Measurements from ENCODE around the gene OPCML.

OPCML gene

DNA sequence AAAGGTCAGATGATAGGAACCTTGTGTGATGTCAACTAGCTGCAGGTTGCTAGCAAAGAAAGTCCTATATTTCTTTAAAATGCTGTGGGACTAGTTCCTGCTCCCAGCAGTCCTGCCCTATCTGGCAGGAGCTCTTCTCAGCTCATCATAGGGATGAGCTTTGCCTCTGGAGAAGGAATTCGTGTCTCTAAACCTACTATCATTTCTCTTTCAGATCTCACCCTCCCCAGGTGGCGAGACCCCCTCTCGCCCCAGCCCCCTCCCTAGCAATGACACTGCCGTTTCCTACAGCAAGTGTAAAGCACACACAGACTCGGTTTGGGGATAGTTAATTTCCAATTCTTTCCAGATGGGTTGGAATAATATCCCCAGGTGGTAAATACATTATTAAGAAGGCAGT, 533.3 kb downstream of the OPCML start:
- Mint-ChIP-seq H3K4me1 (no peaks in the 10 kb centered on the region), H3K9me3 (no peaks in the 10 kb centered on the region), H3K27ac (no peak overlapping the region), H3K36me3 (no peaks in the 10 kb centered on the region), H3K4me3 (no peak overlapping the region)
- DNase-seq (ENCODE audit: low spot score in 2 of 2): no peak
- ATAC-seq: no peak

DNA sequence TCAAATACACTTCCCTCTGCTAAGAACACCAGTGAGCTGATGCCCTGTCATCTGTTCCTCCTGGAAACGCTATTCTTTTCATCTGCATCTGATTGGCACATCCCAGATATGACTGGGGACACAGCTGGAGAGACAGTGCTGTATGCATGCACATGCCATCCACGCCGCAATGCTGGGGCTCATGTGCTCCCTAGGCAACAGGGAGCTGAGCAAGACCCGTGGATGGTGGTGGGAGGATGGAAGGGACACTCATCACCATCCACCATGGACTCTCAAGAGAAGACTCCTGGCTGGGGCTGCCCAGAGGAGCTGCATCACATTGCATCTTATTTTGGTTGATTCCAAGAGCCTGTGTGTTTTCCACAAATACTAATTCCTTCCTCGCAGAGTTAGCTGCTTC, 534.9 kb downstream of the OPCML start:
- H3K9me3 Mint-ChIP-seq: no peaks in the 10 kb centered on the region
- no peak overlapping the region for H3K27ac Mint-ChIP-seq
- no peak overlapping the region for H3K4me3 Mint-ChIP-seq
- H3K36me3 Mint-ChIP-seq: no peaks in the 10 kb centered on the region
- DNase-seq (ENCODE audit: low spot score in 2 of 2): no peak
- no peak for ATAC-seq
- H3K4me1 Mint-ChIP-seq: no peaks in the 10 kb centered on the region

DNA sequence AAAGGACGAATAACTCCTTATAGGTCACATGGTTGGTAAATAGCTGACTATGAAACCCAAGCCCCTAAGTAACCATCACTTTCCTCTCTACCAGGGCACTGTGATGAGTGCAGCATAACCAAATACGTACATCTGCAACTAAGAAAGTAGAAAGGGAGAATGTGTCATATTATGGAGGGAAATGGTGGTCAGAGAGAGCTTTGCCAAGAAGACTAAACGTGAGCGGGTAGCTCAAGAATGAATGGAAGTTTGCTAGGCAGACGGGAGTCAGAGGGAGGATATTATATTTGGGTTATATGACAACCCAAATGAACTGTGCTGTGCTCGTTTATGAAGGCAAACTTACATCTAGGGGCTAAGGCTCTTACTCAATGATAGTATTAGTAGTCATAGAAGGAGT, 537.3 kb downstream of the OPCML start:
- Mint-ChIP-seq H3K36me3 (no peaks in the 10 kb centered on the region), H3K9me3 (no peaks in the 10 kb centered on the region), H3K4me3 (no peak overlapping the region), H3K4me1 (no peaks in the 10 kb centered on the region), H3K27ac (no peak overlapping the region)
- DNase-seq (ENCODE audit: low spot score in 2 of 2) (no peak), ATAC-seq (no peak)

DNA sequence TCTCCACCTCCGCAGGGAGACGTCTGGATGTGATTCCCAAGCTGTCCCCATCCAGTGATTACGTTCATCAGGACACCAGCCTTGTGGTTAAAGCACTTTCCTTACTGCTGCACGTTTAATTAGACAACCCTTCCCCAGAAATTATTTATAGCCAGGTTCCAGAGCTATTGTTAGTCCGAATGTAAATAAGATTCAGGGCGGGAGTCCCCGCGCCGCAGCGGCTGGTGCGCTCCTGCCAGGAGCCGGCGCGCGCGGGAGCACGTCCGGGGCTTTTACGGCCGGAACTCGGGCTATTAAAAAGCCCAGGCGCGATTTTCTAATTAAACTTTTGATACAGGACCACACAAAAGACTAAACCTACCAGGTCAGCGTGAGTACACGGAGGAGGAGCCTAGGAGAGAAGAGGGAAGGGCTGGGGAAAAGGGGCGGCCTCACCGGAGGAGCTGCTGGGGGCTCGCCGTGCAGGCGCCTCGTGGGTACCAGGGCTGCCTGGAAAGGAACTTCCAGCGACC, 538.3 kb downstream of the OPCML start:
- H3K4me1 Mint-ChIP-seq: no peaks in the 10 kb centered on the region
- no peak for ATAC-seq

DNA sequence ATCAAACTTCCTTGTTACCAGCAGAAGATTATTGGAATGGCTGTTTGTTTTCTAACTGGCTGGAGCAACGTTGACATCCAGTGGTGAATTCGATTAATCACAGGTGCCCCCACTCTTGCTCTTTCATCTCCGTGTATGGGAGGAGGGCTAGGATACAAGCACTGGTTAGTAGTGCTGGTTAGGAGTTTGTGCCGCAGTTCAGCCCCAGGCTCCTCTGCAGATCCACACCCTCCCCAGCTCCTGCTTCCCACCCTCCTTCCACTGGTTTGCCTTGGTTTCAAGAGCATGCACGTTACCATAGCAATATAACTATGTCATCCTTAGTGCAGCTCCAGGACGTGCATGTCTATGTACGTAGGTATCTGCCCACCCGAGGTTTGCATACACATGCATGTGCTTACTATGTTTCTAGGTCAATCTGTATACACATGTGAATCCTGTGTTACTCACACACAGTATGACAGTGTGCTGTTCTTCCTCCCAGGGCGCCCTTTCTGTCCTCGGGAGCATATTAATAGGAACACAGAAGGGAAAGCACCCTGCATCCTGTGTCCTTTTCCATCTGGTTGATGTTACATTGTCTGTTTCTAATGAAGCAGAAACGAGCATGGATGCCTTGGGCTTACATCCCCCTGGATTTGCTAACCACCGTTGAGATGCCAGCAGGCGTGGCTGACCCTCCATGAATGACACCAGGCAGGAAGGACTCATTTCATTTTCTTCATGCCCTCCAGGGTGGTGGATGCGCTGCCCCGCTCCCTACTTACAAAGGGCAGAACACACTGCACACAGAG, 539.3 kb downstream of the OPCML start:
- Mint-ChIP-seq H3K9me3 (peaks cover 3% of the 10 kb centered on the region), H3K4me1 (no peaks in the 10 kb centered on the region), H3K4me3 (no peak overlapping the region), H3K27ac (no peak overlapping the region), H3K36me3 (no peaks in the 10 kb centered on the region)
- no peak for ATAC-seq
- no peak for DNase-seq (ENCODE audit: low spot score in 2 of 2)

More for the DNA sequence above, 538.3 kb downstream of the OPCML start:
- H3K4me3 Mint-ChIP-seq: no peak overlapping the region
- no peaks in the 10 kb centered on the region for H3K36me3 Mint-ChIP-seq
- H3K9me3 Mint-ChIP-seq: peaks cover 3% of the 10 kb centered on the region
- no peak overlapping the region for H3K27ac Mint-ChIP-seq
- DNase-seq (ENCODE audit: low spot score in 2 of 2): no peak

DNA sequence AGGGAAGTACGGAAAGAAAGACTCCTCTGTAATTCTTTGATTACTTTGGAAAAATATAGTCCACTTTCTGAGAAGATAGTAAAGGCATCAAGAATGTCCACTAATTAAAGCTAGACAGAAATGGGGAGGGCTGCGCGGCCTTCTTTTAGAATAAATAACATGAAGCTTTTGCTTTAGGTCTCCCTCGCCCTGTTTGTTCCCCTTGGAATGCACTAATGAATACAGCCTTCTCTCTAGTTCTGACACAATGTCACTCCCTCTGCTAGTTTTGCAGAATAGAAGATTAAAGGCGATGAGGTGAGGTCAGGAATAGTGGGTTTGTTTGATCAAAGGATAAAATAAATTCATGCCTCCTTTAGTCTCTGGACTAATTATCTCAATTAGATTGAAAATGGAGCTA, 543.9 kb downstream of the OPCML start:
- H3K9me3 Mint-ChIP-seq: peaks cover 12% of the 10 kb centered on the region
- H3K4me3 Mint-ChIP-seq: no peak overlapping the region
- no peaks in the 10 kb centered on the region for H3K4me1 Mint-ChIP-seq
- DNase-seq (ENCODE audit: low spot score in 2 of 2): no peak
- H3K36me3 Mint-ChIP-seq: no peaks in the 10 kb centered on the region
- no peak for ATAC-seq
- H3K27ac Mint-ChIP-seq: no peak overlapping the region

DNA sequence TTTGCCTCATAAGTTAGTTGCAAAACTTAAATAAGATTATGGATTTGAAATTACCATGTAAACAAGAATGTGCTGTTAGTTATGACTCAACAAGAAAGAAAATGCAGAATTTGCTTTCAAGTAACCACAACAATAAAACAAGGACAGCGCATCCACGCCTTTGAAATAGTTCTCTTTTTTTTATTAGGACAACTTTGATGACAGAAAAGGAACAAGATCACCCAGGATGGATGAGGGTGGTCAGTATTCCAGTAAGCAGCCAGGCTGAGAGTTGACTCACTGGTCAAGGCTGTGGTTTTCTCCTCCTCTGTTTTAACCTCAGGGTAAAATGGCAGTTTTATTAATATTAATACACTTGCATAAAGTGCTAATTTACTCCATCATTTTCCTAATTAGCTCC, 544.4 kb downstream of the OPCML start:
- peaks cover 12% of the 10 kb centered on the region for H3K9me3 Mint-ChIP-seq
- H3K36me3 Mint-ChIP-seq: no peaks in the 10 kb centered on the region
- H3K27ac Mint-ChIP-seq: no peak overlapping the region
- DNase-seq (ENCODE audit: low spot score in 2 of 2) (no peak), ATAC-seq (no peak)
- H3K4me3 Mint-ChIP-seq: no peak overlapping the region
- H3K4me1 Mint-ChIP-seq: no peaks in the 10 kb centered on the region

DNA sequence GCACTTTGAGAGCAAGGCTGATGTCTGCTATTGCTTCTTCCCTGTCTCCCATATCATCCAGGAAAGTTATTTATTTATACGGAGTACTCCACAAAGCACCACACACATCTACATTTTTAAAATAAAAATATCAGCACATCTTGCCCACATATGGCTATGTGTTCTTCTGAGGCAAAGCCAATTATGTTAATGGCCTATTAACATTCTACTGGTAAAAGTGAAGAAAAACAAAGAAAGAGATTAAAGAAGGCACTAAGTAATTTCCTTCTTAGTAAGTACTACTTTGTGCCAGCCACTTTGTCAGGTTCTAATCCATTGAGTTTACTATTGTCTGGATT, 548.7 kb downstream of the OPCML start:
- H3K27ac Mint-ChIP-seq: no peak overlapping the region
- no peaks in the 10 kb centered on the region for H3K36me3 Mint-ChIP-seq
- H3K4me3 Mint-ChIP-seq: no peak overlapping the region
- H3K9me3 Mint-ChIP-seq: peaks cover 9% of the 10 kb centered on the region
- H3K4me1 Mint-ChIP-seq: no peaks in the 10 kb centered on the region
- ATAC-seq: no peak
- no peak for DNase-seq (ENCODE audit: low spot score in 2 of 2)

DNA sequence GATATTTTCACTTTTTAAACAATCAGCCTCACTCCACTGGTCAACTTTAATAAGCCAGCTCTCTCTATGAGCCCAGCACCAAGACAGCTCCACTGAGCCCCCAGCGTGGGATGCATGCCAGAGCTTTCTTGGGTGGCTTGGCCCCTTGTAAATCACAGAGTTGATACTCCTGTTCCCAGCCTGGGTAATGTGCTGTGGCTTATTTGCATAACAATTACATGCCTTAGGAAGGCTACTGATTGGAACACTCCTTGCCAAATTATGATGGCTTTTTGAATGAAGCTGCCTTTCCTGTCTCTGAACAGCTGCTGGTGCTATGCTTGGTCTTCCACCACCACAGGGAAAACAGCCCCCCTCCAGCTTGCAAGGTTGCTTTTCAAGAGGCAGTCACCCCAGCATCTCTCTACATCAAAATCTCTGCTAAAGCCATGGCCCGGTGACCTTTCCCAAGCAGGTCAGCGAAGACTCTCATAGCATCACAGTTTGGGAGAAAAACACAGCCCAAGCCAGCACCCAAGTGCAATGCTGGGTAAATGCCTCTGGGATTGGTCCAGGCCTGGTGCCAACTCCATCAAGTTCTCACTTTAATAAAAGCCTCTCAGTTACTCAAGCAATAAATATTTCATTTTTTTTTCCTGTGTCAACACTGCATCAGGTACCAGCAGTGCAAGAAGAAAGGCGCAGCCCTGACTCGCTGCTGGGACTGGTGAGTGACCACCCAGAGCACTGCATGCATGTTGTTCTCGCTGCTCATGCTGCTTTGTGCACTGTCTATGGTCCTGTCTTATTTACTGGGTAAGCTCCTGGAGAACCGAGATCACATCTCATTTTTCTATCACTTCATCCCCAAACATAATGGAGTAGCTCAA, 549.3 kb downstream of the OPCML start:
- ATAC-seq: no peak
- Mint-ChIP-seq H3K9me3 (peaks cover 9% of the 10 kb centered on the region), H3K36me3 (no peaks in the 10 kb centered on the region), H3K4me3 (no peak overlapping the region), H3K27ac (no peak overlapping the region), H3K4me1 (no peaks in the 10 kb centered on the region)
- DNase-seq (ENCODE audit: low spot score in 2 of 2): no peak

DNA sequence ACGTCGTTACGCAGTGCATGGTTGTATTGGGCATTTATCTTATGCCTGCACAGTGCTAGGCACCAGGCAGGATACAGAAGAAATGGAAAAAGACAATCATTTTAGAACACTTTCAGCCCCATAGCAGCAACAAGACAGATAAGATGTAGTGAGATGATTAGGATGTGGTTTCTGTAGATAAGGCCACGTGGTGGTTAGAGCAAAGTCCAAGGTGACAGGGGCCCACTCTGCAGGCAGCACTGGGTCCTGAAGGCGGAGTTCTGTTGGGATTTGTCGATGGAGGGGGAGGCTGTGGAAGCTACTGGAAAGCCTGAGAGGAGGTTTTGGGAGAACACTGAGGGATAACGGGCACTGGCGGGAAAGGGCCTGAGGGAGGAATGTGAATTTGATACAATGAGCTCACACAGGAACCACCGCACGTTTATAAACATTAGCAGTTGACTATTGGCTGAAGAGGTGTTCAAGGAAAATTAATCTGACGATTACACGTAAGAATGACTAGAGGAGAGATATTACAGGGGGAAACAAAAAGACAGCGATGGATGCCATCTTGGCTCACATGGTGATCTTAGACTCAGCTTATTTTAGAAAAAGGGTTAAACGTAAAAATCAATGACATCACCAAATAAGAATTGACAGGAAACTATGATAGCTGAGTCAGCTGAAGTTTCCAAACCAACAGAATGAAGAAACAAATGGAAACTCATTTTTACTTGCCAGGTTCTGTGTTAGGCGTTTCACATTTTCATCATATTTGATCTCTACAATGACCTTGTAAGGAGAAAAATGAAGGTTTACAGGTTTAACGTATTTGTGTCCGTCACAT, 551.0 kb downstream of the OPCML start:
- Mint-ChIP-seq H3K27ac (no peak overlapping the region), H3K4me1 (no peaks in the 10 kb centered on the region), H3K9me3 (peaks cover 3% of the 10 kb centered on the region), H3K36me3 (no peaks in the 10 kb centered on the region), H3K4me3 (no peak overlapping the region)
- no peak for DNase-seq (ENCODE audit: low spot score in 2 of 2)
- no peak for ATAC-seq

DNA sequence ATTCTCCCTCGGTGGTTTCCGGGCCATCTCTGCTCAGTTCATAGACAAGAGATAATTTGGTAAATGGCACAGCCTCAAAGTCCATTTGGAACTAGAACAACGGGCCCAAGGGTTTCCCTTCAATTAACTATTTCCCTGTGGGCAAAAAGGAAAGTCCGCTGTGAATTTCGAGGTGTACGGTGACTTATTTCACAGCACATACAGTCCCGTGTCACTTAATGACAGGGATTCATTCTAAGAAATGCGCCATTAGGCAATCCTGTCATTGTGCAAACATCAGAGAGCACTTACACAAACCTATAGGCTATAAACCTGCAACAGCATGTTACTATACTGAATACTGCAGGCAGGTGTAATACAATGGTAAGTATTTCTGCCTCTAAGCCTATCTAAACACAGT, 551.6 kb downstream of the OPCML start:
- Mint-ChIP-seq H3K4me1 (no peaks in the 10 kb centered on the region), H3K9me3 (peaks cover 3% of the 10 kb centered on the region), H3K27ac (no peak overlapping the region), H3K4me3 (no peak overlapping the region), H3K36me3 (no peaks in the 10 kb centered on the region)
- DNase-seq (ENCODE audit: low spot score in 2 of 2) (no peak), ATAC-seq (no peak)

DNA sequence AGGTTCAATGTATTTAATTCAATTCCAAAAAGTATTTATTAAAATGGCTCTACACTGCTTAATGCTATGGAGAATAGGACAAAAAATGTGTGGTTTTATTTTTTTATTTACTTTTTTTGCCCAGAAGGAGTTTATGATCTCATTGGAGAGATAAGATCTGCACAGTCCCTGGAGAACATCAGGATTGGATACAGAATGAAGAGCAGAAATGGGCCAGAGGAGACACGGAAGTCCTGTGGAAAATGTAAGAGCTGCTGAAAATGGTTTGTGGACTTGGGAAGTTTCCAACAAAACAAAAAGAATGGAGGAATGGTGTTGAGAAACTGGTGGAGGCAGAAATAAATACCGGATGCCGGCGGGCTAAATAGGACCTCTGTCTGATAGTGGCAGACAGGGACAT, 554.6 kb downstream of the OPCML start:
- no peaks in the 10 kb centered on the region for H3K4me1 Mint-ChIP-seq
- no peak for ATAC-seq
- no peak for DNase-seq (ENCODE audit: low spot score in 2 of 2)
- H3K27ac Mint-ChIP-seq: no peak overlapping the region
- no peaks in the 10 kb centered on the region for H3K36me3 Mint-ChIP-seq
- H3K4me3 Mint-ChIP-seq: no peak overlapping the region
- H3K9me3 Mint-ChIP-seq: peaks cover 2% of the 10 kb centered on the region

DNA sequence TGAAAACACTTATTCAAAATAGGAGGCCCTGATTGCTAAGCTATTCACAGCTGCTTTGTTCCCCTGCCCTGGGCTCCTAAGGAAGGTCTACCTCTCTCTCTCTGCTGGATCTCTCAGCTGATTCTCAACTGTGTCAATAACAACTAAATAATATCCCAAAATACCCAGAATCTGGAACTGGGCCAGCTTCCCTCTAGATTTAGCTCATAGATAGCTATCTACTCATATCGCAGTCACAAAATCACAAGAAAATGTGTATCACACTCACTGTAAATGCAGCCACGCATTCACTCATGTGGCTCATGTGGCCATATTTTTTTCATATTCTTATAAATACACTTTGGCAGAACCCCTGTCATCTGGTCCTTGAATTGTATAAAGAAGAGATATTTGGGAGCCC, 555.1 kb downstream of the OPCML start:
- no peaks in the 10 kb centered on the region for H3K36me3 Mint-ChIP-seq
- DNase-seq (ENCODE audit: low spot score in 2 of 2) (no peak), ATAC-seq (no peak)
- H3K27ac Mint-ChIP-seq: no peak overlapping the region
- H3K9me3 Mint-ChIP-seq: peaks cover 2% of the 10 kb centered on the region
- no peaks in the 10 kb centered on the region for H3K4me1 Mint-ChIP-seq
- H3K4me3 Mint-ChIP-seq: no peak overlapping the region

DNA sequence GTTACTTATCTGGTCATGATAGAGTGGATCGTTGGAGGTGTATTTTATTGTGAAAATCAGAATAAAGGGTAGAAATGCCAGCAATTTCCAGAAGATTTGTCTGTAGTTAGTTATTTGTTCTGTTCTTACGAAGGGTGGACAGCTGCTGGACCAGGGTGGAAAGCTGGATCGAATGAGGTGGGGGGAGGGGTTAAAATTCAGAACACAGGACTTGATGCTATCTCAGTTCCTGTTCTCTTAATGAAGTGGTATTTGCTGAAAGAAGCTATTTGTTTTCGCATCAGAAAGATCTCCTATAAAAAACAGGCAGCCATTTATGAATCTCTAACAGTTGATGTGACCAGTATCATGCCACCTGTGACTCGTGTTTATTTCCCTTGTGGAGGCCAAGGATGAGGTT, 556.2 kb downstream of the OPCML start:
- ATAC-seq: no peak

DNA sequence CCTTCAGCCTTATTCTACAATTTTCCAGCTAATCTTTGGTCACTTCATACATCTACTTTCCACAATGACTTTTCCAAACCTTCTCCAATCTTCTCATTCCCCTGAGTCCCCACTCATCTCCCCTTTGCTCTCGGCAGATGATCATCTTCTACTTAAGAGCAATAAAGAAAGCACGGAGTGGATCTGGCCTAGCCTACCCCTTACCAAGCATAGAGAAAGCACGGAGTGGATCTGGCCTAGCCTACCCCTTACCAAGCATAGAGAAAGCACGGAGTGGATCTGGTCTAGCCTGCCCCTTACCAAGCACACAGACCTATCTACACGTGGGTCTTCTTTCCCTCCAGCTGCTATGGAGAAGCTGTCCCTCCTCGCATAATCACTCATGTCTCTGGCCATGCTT, 558.6 kb downstream of the OPCML start:
- Mint-ChIP-seq H3K36me3 (no peaks in the 10 kb centered on the region), H3K9me3 (peaks cover 9% of the 10 kb centered on the region), H3K4me1 (no peaks in the 10 kb centered on the region), H3K27ac (no peak overlapping the region), H3K4me3 (no peak overlapping the region)
- no peak for ATAC-seq
- no peak for DNase-seq (ENCODE audit: low spot score in 2 of 2)

More for the DNA sequence above, 556.2 kb downstream of the OPCML start:
- no peak for DNase-seq (ENCODE audit: low spot score in 2 of 2)
- no peak overlapping the region for H3K4me3 Mint-ChIP-seq
- H3K4me1 Mint-ChIP-seq: no peaks in the 10 kb centered on the region
- peaks cover 2% of the 10 kb centered on the region for H3K9me3 Mint-ChIP-seq
- H3K27ac Mint-ChIP-seq: no peak overlapping the region
- no peaks in the 10 kb centered on the region for H3K36me3 Mint-ChIP-seq

Measured in stimulated activated effector memory CD8-positive, alpha-beta T cell treated with anti-CD3 and anti-CD28 coated beads, Interleukin-12 subunit alpha, Interleukin-12 subunit beta, amount 100 ng/mL, for 72 hours (primary cell).